ENCODE results near the gene EFCC1.

Gene EFCC1

GRCh38 chr3:129001101-129001805 is at the start of gene EFCC1:
Gene EFCC1 (plus strand): TSS chr3:129001304. CDS start chr3:129001629, 325 bp downstream.
- DNase-seq (ENCODE audit: low spot score), result no peak

- DNase-seq (ENCODE audit: low spot score), result no peak
Measured at GRCh38 chr3:128956440-128956839, 44.7 kb upstream of the EFCC1 start.

- DNase-seq (ENCODE audit: low spot score), result no peak
Measured at GRCh38 chr3:128965280-128965679, 35.8 kb upstream of the EFCC1 start.

GRCh38 chr3:128965818-128966217 is 35.3 kb upstream of the EFCC1 start:
- DNase-seq (ENCODE audit: low spot score), result no peak

GRCh38 chr3:128967748-128968355 is 33.3 kb upstream of the EFCC1 start:
- DNase-seq (ENCODE audit: low spot score), result no peak

GRCh38 chr3:128969993-128970739 is 30.9 kb upstream of the EFCC1 start:
- peak; percentile 59 for DNase-seq (ENCODE audit: low spot score)

- DNase-seq (ENCODE audit: low spot score), result no peak
Measured at GRCh38 chr3:128970740-128971047, 30.4 kb upstream of the EFCC1 start.

- no peak for DNase-seq (ENCODE audit: low spot score)
Measured at GRCh38 chr3:128971421-128972100, 29.5 kb upstream of the EFCC1 start.

GRCh38 chr3:128973988-128974564 is 27.0 kb upstream of the EFCC1 start:
- no peak for DNase-seq (ENCODE audit: low spot score)

- no peak for DNase-seq (ENCODE audit: low spot score)
Measured at GRCh38 chr3:128975276-128975675, 25.8 kb upstream of the EFCC1 start.

GRCh38 chr3:128983293-128984069 is 17.6 kb upstream of the EFCC1 start:
- no peak for DNase-seq (ENCODE audit: low spot score)

GRCh38 chr3:128984596-128984995 is 16.5 kb upstream of the EFCC1 start:
- no peak for DNase-seq (ENCODE audit: low spot score)

- DNase-seq (ENCODE audit: low spot score), result no peak
Measured at GRCh38 chr3:128987302-128988100, 13.6 kb upstream of the EFCC1 start.

- no peak for DNase-seq (ENCODE audit: low spot score)
Measured at GRCh38 chr3:128988286-128988685, 12.8 kb upstream of the EFCC1 start.

GRCh38 chr3:128991355-128991895 is 9.7 kb upstream of the EFCC1 start:
- no peak for DNase-seq (ENCODE audit: low spot score)

GRCh38 chr3:128992926-128993460 is 8.1 kb upstream of the EFCC1 start:
- no peak for DNase-seq (ENCODE audit: low spot score)

GRCh38 chr3:128993461-128994172 is 7.5 kb upstream of the EFCC1 start, which contains the start of gene CFAP92:
Gene CFAP92 (minus strand): TSS chr3:128994076. CDS start chr3:128993304, 772 bp downstream.
- peak; percentile 92 for DNase-seq (ENCODE audit: low spot score)

- no peak for DNase-seq (ENCODE audit: low spot score)
Measured at GRCh38 chr3:128994173-128994512, 7.0 kb upstream of the EFCC1 start.

All from CD4-positive, alpha-beta T cell treated with Interleukin-6 at 100 ng/mL for 8 hours (primary cell).